Heart right ventricle (tissue), 16 donors: Measurements from ENCODE around the gene WNT5A. TPM values are rescaled to one million over a fixed set of nuclear protein-coding genes. Genes with fewer than 3 reads are reported as not detected.

Source experiments
- ATAC-seq, 8 donors: fragments of 200-7000 bp; cut with Tn5 transposase; one replicate each; pipeline ENCODE4 v1.9.1; 2020; ENCODE audit warnings: mild to moderate bottlenecking in 8 of 8, moderate library complexity in 8 of 8, moderate number of reproducible peaks in 1 of 8
- DNase-seq, 2 donors: peaks; one replicate each; pipeline ENCODE4 v3.0.0-alpha.2; 2020
- H3K27ac ChIP-seq, 10 donors: fragments of 200-600 bp; sonication (generic) in 2 of 10; one replicate each; pipeline versions ENCODE4 v1.5.0 to v1.8.0; 2020 to 2022; ENCODE audit warnings: mild to moderate bottlenecking in 3 of 10
- H3K27me3 ChIP-seq, 7 donors: fragments of 200-600 bp; one replicate each; pipeline ENCODE4 v1.8.0; 2021 to 2022; ENCODE audit warnings: mild to moderate bottlenecking in 2 of 7
- H3K36me3 ChIP-seq, 9 donors: fragments of 200-600 bp; sonication (generic) in 1 of 9; one replicate each; pipeline versions ENCODE4 v1.5.0 to v1.8.0; 2020 to 2022; ENCODE audit warnings: mild to moderate bottlenecking in 2 of 9
- H3K4me1 ChIP-seq, 9 donors: fragments of 200-600 bp; sonication (generic) in 1 of 9; one replicate each; pipeline versions ENCODE4 v1.5.0 to v1.8.0; 2020 to 2022; ENCODE audit warnings: mild to moderate bottlenecking in 4 of 9
- H3K4me3 ChIP-seq, 10 donors: fragments of 200-600 bp; sonication (generic) in 2 of 10; one replicate each; pipeline versions ENCODE4 v1.5.0 to v1.8.0; 2020 to 2022; ENCODE audit warnings: mild to moderate bottlenecking in 7 of 10, moderate library complexity in 2 of 10
- H3K9me3 ChIP-seq, 11 donors: fragments of 200-600 bp in 10 of 11; sonication (generic) in 2 of 11; one replicate each; pipeline versions ENCODE4 v1.5.0 to v1.8.0; 2013 to 2022; ENCODE audit warnings: mild to moderate bottlenecking in 2 of 11, control low read depth in 1 of 11, moderate library complexity in 1 of 11
- WGBS, 2 donors: extraction: QIAGEN DNeasy Blood & Tissue Kit; methylation state at CpG; one replicate each; pipeline ENCODE4 v1.1.7; 2013; ENCODE audit warnings: inconsistent platforms in 1 of 2; 5-methylcytosine and 5-hydroxymethylcytosine counted together
- intact Hi-C, 10 donors: fragments of 100-400 bp; cut with DNase I; formaldehyde crosslinking; loops; one replicate each; pipeline versions ENCODE4 v1.11.1 to v1.14.2; 2022
- polyA plus RNA-seq, 2 donors: library from polyadenylated mRNA; stranded (reverse); fragments of 200-250 nt; gene quantifications; one replicate each; pipeline ENCODE4 v1.2.3, GENCODE V29; 2013
- total RNA-seq, 10 donors: library from RNA; stranded (reverse); fragmentation: NEBNext Ultra II Directional in 3 of 10; extraction: Animal tissue kit (Norgen Biotek cat#: 25700) in 3 of 10; gene quantifications; one replicate each; pipeline versions ENCODE4 v1.2.1 to v1.2.4, GENCODE V29; 2021 to 2023
- TF ChIP-seq, protein P1 (sequence below), 9 donors: fragments of 200-600 bp; sonication (generic) in 2 of 9; IDR thresholded peaks; one replicate each; pipeline versions ENCODE4 v1.5.0 to v1.8.0; 2021 to 2022; ENCODE audit warnings: antibody characterized with exemption in 9 of 9, mild to moderate bottlenecking in 5 of 9, moderate library complexity in 1 of 9
- donor health status: Arrhythmogenic right ventricular cardiomyopathy.
- donor health status: ischemic (EF 13 %, LVEDD 7.1; RV severe dilation, severe dysfunction).
- donor health status: healthy with polysubstance abuse.
- donor health status: DM: no; HTN: yes; CAD: no.
- donor health status: DM: no; HTN: no; CAD: no.
- donor health status: ischemic (EF 25% LVEDD 6.9; RV normal size, moderate dysfunction).
- donor health status: ischemic (EF 25% LVEDD 5.7; RV mildly dilated, moderate dysfunction).
- donor health status: healthy.
- donor health status: DM: yes; HTN: yes; CAD: no.
- donor health status: Ischemic cardiomyopathy.
- donor health status: ischemic (EF 35%, LVEDD 5.7; RV mildly dilated, moderate dysfunction).
- donor health status: nonischemic (EF 11% LVEDD 7.7; RV severe dilation, severe dysfunction).
- donor health status: DM: yes; HTN: yes; CAD: no.
- donor health status: PGD.
- donor health status: ischemic (EF 29% LVEDD 5.4; RV normal size, mild dysfunction).
- donor health status: nonischemic (EF 23%, LVEDD 6.1; RV moderate dilation, normal function).

Gene WNT5A
- total and polyA plus RNA-seq, 12 donors = 0.33 to 5.9 (median 3.2) TPM

DNA sequence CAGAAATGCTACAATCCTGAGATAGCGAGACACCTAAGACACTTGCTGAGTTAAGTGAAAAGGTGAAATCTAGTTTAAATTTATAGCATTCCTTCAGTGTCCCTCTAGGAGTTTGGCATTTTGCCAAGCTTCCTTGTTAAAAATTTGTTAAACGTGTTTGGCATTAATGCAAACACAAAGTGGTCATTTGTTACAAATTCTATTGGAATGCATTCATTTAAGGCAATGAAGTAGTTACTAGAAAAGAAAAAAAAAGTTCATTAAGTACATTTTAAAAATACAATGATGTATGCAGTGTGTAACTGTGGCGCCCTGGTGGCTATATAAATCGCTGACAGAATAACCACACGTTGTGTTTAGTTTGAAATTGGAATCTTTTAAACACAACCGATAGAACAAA, 31.3 kb upstream of the WNT5A start:
- H3K4me3 ChIP-seq = no peak overlapping the region
- ATAC-seq (no peak), DNase-seq (no peak)
- H3K27ac ChIP-seq = no peak overlapping the region
- H3K9me3 ChIP-seq = no peaks in the 10 kb centered on the region
- H3K36me3 ChIP-seq = no peaks in the 10 kb centered on the region
- H3K27me3 ChIP-seq = peaks cover 0 to 23% (median 6%) of the 10 kb centered on the region in 7 donors
- intact Hi-C loops = no loop called here
- WGBS, 2 donors = 82 to 86% methylated on average over 6 of the region's 6 CpGs
- TF ChIP-seq, protein P1, sequence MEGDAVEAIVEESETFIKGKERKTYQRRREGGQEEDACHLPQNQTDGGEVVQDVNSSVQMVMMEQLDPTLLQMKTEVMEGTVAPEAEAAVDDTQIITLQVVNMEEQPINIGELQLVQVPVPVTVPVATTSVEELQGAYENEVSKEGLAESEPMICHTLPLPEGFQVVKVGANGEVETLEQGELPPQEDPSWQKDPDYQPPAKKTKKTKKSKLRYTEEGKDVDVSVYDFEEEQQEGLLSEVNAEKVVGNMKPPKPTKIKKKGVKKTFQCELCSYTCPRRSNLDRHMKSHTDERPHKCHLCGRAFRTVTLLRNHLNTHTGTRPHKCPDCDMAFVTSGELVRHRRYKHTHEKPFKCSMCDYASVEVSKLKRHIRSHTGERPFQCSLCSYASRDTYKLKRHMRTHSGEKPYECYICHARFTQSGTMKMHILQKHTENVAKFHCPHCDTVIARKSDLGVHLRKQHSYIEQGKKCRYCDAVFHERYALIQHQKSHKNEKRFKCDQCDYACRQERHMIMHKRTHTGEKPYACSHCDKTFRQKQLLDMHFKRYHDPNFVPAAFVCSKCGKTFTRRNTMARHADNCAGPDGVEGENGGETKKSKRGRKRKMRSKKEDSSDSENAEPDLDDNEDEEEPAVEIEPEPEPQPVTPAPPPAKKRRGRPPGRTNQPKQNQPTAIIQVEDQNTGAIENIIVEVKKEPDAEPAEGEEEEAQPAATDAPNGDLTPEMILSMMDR (IDR thresholded peaks at IDR 0.05) = no peak
- no peaks in the 10 kb centered on the region for H3K4me1 ChIP-seq

DNA sequence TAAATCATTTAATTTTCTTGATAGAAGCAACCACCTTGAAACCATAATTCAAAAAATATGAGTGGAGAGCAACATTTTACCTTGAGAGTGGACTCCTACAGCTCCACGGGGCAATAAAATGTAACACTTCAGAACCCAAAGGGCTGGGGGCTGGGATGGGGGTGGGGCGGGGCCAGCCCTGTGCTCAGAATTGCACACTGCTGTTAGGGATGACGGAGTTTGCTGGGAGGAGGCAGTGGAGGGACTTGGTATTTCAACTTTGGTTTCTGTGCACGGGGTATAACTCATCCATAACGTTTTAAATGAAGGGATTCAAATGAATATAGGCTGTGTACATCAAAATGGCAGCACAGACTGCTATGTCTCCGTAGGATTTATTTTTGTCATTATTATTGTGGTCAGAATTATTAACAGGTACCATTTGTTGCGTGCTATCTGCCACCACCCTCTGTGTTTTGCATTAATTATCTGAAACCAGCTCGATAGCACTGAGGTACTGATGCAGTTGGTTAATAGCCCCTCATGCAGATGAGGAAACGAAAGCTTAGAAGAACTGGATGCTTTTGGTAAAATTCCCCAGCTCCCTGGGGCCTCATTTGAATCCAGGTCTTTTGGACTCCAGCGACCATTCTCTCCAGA, 29.4 kb upstream of the WNT5A start:
- H3K27me3 ChIP-seq = peaks cover 0 to 23% (median 6%) of the 10 kb centered on the region in 7 donors
- H3K4me1 ChIP-seq = no peaks in the 10 kb centered on the region
- H3K27ac ChIP-seq = no peak overlapping the region
- TF ChIP-seq, protein P1 (IDR thresholded peaks at IDR 0.05) = no peak
- DNase-seq = no peak
- ATAC-seq = no peak
- 71 to 80% methylated on average over 10 of the region's 10 CpGs for WGBS, 2 donors
- H3K9me3 ChIP-seq = no peaks in the 10 kb centered on the region
- H3K4me3 ChIP-seq = no peak overlapping the region
- intact Hi-C loops = no loop called here
- no peaks in the 10 kb centered on the region for H3K36me3 ChIP-seq

DNA sequence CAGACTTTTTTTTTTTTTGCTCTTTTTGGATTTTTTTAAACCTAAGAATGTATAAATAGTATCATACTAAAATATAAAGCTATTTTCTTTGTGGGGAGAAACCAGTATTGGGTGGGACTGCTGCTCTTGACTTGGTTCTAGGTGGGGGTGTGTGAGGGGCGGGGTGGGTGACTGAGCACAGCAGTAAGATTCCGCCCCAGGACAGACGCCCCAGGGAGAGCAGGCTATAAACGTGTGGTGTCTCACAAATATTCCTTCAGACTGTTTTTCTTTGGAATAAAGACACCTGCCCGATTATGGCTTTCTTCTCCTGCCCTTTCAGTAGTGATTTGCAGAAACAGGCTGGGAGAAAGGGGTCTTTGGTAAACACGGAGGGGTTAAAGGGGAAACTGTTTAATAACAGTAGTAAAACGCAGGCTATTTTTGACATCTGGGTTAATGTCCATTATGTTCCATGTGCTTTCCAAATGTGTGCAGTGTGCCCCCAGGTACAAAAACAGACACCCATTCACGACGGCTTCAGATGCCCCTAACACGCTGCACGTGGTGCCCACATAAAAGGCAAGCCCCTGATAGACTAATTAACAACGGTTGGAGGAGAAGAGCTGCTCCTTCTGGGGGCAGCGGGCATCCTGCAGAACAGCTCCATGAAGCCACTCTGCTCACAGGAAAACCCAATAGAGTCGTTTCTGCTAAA, 28.6 kb upstream of the WNT5A start:
- ATAC-seq (no peak), DNase-seq (no peak)
- intact Hi-C loops = no loop called here
- no peaks in the 10 kb centered on the region for H3K4me1 ChIP-seq
- H3K4me3 ChIP-seq = no peak overlapping the region
- peaks cover 0 to 25% (median 6%) of the 10 kb centered on the region in 7 donors for H3K27me3 ChIP-seq
- no peak overlapping the region for H3K27ac ChIP-seq
- WGBS, 2 donors = 66 to 75% methylated on average over 14 of the region's 14 CpGs
- no peaks in the 10 kb centered on the region for H3K36me3 ChIP-seq
- TF ChIP-seq, protein P1 (IDR thresholded peaks at IDR 0.05) = no peak
- H3K9me3 ChIP-seq = no peaks in the 10 kb centered on the region

DNA sequence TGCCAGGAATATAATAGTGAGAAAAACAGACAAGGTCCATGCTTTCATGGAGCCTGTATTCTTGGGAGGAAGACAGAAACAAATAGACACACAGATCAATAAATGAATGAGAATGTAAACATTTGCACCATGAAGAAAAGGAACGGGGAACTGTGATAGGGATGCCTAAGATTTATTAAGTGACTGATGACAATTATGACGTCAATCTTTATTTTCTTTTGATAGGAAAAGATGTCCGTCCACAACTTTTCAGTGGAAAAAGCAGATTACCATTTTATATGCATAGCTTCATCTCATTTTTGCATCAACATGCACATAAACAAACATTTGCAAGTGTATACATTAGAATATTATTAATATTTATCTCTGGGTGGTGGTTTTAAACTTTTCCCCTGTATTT, 27.9 kb upstream of the WNT5A start:
- no peaks in the 10 kb centered on the region for H3K9me3 ChIP-seq
- ATAC-seq = no peak
- intact Hi-C loops = no loop called here
- H3K36me3 ChIP-seq = no peaks in the 10 kb centered on the region
- no peaks in the 10 kb centered on the region for H3K4me1 ChIP-seq
- peaks cover 0 to 29% (median 6%) of the 10 kb centered on the region in 7 donors for H3K27me3 ChIP-seq
- no peak overlapping the region for H3K4me3 ChIP-seq
- TF ChIP-seq, protein P1 (IDR thresholded peaks at IDR 0.05) = no peak
- 70 to 74% methylated on average over 3 of the region's 3 CpGs for WGBS, 2 donors
- no peak overlapping the region for H3K27ac ChIP-seq
- DNase-seq = no peak
